Measurements from ENCODE around the gene RABGAP1L. TPM values are rescaled to one million over a fixed set of nuclear protein-coding genes. Genes with fewer than 3 reads are reported as not detected.

The RABGAP1L gene
- total and polyA plus RNA-seq, 2 of the 8 experiments (the other 6 are each of a cell fraction or from before 2014, with no cell fraction given) = 33.3 to 156 TPM

DNA sequence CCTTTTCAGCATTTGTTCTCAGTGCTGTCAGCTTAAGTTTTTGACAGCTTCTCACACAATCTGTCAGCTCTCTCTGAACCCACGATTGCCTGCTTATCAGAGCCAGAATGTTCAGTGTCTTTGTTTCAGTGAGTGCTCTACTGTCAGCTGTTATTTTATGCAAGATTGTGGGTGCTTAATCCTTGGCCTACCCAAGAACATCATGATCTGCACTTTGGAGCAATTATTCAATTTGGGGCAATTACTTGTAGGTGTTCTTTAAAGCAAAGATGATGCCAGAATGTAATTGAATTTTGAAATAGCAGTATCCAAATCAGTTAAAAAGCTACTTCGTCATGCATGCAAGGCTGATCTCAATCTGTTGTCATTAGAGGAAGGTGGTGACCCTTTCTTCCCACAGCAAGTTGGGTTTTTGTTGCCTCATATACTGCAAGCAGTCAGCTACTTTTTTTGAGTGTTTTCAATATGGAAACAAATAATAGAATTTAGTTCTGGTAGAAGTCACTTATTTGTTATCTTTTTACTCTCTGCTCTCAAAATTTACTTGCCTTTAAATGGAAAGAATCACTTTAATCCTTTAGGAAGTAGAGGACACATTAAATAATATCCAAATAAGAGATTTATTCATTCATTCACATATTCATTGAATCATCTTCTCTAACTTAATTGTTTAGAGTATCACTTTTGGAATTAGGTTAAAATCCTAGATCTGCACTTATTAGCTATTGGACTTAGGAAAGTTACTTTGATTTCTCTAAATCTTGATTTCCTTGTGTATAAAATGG, 586.9 kb downstream of the RABGAP1L start:
- DNase-seq (ENCODE audit: low read depth in 1 of 2, low spot score in 2 of 2) (no peak), FAIRE-seq (no peak)
- no peak overlapping the region for H2BK20ac ChIP-seq (ENCODE audit: low read length)
- H3K9ac ChIP-seq (replicated peaks in 1 of 4; ENCODE audit: extremely low read depth in 1 of 4, low read depth in 3 of 4, low read length in 3 of 4) = peak overlapping the region in 1 of 4 experiments; percentile 43; a peak in 1 of 7 replicates
- H4K20me1 ChIP-seq (replicated peaks in 1 of 2; ENCODE audit: control insufficient read depth in 1 of 2, insufficient read depth in 2 of 2, low read length in 2 of 2) = no peaks in the 10 kb centered on the region
- H2BK5ac ChIP-seq (ENCODE audit: low read depth, low read length) = no peak overlapping the region
- H2BK120ac ChIP-seq (replicated peaks; ENCODE audit: low read depth, low read length) = no peak overlapping the region
- H3K79me1 ChIP-seq (ENCODE audit: low read depth, low read length) = no peaks in the 10 kb centered on the region
- 0 out of 7 replicates have a peak, but pooled peaks cover 0 to 2% (median 0%) of the 10 kb centered on the region in 4 experiments for H3K4me1 ChIP-seq (replicated peaks in 1 of 4; ENCODE audit: control insufficient read depth in 3 of 4, insufficient read depth in 4 of 4, low read length in 3 of 4)
- no peak overlapping the region for H3K4me2 ChIP-seq (ENCODE audit: insufficient read depth in 1 of 2, low read depth in 2 of 2, low read length in 2 of 2)
- H3K27me3 ChIP-seq (replicated peaks in 1 of 4; ENCODE audit: control insufficient read depth in 3 of 4, extremely low read depth in 1 of 4, insufficient read depth in 3 of 4, low read length in 3 of 4) = no peaks in the 10 kb centered on the region
- H2BK15ac ChIP-seq (ENCODE audit: low read length) = no peak overlapping the region
- CTCF ChIA-PET (ENCODE audit: partially characterized antibody) = interaction anchor here (0.6 to 6.8 kb wide), 13 partner anchors 8 to 1627 kb away, joined by 3 to 40 read pairs (median 3); no protein-coding TSS in a partner anchor
- no peak overlapping the region for H4K8ac ChIP-seq (ENCODE audit: extremely low read depth, insufficient read depth, low read length)
- H3K23me2 ChIP-seq (ENCODE audit: low read depth, low read length) = no peaks in the 10 kb centered on the region; the same call in 1 of the 2 replicates
- WGBS, 2 experiments (ENCODE audit: extremely low coverage in 1 of 2, insufficient coverage in 1 of 2, insufficient read length in 1 of 2, insufficient replicate concordance in 2 of 2, low coverage in 1 of 2, low lambda C conversion rate in 2 of 2, missing lambda C conversion rate in 1 of 2) = 94% methylated on average over 2 of the region's 2 CpGs; no CpG with 5 or more reads in 1 of the 2 experiments
- no peak overlapping the region for H3K23ac ChIP-seq (ENCODE audit: insufficient read length)
- no peak overlapping the region for H2AFZ ChIP-seq (ENCODE audit: low read length)
- no peak overlapping the region for H3K4ac ChIP-seq (replicated peaks; ENCODE audit: insufficient read length, low read depth, low read length)
- no peaks in the 10 kb centered on the region for H3K79me2 ChIP-seq (ENCODE audit: control insufficient read depth in 1 of 2, insufficient read depth in 2 of 2, low read length in 2 of 2)
- no peaks in the 10 kb centered on the region for H3K9me3 ChIP-seq (ENCODE audit: insufficient read depth in 2 of 2, low read depth in 1 of 2, low read length in 1 of 2)
- H3K27ac ChIP-seq (ENCODE audit: low read depth, low read length) = no peak overlapping the region
- no peak overlapping the region for H2BK12ac ChIP-seq (ENCODE audit: low read depth, low read length)
- no peak overlapping the region for H4K91ac ChIP-seq (replicated peaks; ENCODE audit: insufficient read length, low read length)
- no peak overlapping the region for H4K5ac ChIP-seq (ENCODE audit: insufficient read length, low read depth, low read length)
- TF ChIP-seq TEAD4 (IDR thresholded peaks at IDR 0.05; ENCODE audit: low read depth, low read length) (no peak), ASH2L (IDR thresholded peaks at IDR 0.05; ENCODE audit: low read length) (no peak), FOSL1 (IDR thresholded peaks at IDR 0.05; ENCODE audit: insufficient read depth, low read depth, low read length) (no peak), RNF2 (IDR thresholded peaks at IDR 0.05; ENCODE audit: borderline replicate concordance, low read depth, low read length, missing control alignments, poor library complexity, severe bottlenecking) (no peak), KDM1A (IDR thresholded peaks at IDR 0.05; ENCODE audit: borderline replicate concordance, low read length) (no peak), CTCF (IDR thresholded peaks at IDR 0.05; ENCODE audit: control extremely low read depth in 1 of 3, insufficient read depth in 1 of 3, low read depth in 1 of 3, low read length in 3 of 3) (no peak)
- TF ChIP-seq, protein P1, sequence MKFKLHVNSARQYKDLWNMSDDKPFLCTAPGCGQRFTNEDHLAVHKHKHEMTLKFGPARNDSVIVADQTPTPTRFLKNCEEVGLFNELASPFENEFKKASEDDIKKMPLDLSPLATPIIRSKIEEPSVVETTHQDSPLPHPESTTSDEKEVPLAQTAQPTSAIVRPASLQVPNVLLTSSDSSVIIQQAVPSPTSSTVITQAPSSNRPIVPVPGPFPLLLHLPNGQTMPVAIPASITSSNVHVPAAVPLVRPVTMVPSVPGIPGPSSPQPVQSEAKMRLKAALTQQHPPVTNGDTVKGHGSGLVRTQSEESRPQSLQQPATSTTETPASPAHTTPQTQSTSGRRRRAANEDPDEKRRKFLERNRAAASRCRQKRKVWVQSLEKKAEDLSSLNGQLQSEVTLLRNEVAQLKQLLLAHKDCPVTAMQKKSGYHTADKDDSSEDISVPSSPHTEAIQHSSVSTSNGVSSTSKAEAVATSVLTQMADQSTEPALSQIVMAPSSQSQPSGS (IDR thresholded peaks at IDR 0.05; ENCODE audit: low read length) = no peak
- H3K36me3 ChIP-seq (ENCODE audit: control insufficient read depth in 2 of 4, insufficient read depth in 4 of 4, low read length in 3 of 4) = no peaks in the 10 kb centered on the region
- H3K56ac ChIP-seq (replicated peaks; ENCODE audit: insufficient read length, low read depth, low read length) = no peak overlapping the region
- no peak overlapping the region for H3K14ac ChIP-seq (ENCODE audit: insufficient read length)
- H3K4me3 ChIP-seq (ENCODE audit: extremely low read depth in 1 of 4, insufficient read depth in 2 of 4, low read depth in 3 of 4, low read length in 4 of 4) = no peak overlapping the region
- H2AK5ac ChIP-seq (ENCODE audit: low read depth, low read length) = no peak overlapping the region
- H3K18ac ChIP-seq (ENCODE audit: extremely low read depth, low read length) = no peak overlapping the region
- POLR2A ChIA-PET (ENCODE audit: partially characterized antibody) = no interaction called here

Measured in H1 (cell line).